Measurements from ENCODE around the gene NDUFAF8. TPM values are rescaled to one million over a fixed set of nuclear protein-coding genes. Genes with fewer than 3 reads are reported as not detected.

Gene NDUFAF8
- total RNA-seq, 1 donor from 2014 or later = 52.9 TPM

Other genes starting within 250 kb of the NDUFAF8 start
- 26.2 TPM for gene CHMP6, start 247.5 kb upstream of the NDUFAF8 start, total RNA-seq
- 48.7 TPM for gene BAIAP2, start 204.2 kb upstream of the NDUFAF8 start, total RNA-seq
- not detected for gene PVALEF, start 73.8 kb upstream of the NDUFAF8 start, total RNA-seq
- gene AATK, start 73.1 kb upstream of the NDUFAF8 start, total RNA-seq = 3.4 TPM
- gene CEP131, start 16.4 kb upstream of the NDUFAF8 start, total RNA-seq = 5.4 TPM
- gene TEPSIN, start 263 bp upstream of the NDUFAF8 start, total RNA-seq = 37.1 TPM
- gene SLC38A10, start 56.0 kb downstream of the NDUFAF8 start, total RNA-seq = 94.4 TPM
- gene BAHCC1, start 156.1 kb downstream of the NDUFAF8 start, total RNA-seq = 23.7 TPM

Measured in ureter (tissue), 1 donor.